Liver (tissue), 9 donors: ENCODE measurements around the gene NKX3-2. TPM values are rescaled to one million over a fixed set of nuclear protein-coding genes. Genes with fewer than 3 reads are reported as not detected.

ENCODE experiments used
- DNase-seq: peaks from one replicate; pipeline ENCODE4 v3.0.0-alpha.2; 2017; ENCODE audit warnings: low spot score
- H3K27ac ChIP-seq, 2 donors: one replicate each; pipeline ENCODE4 v1.7.0; 2013; ENCODE audit warnings: inconsistent platforms in 2 of 2, low read length in 2 of 2, control low read depth in 1 of 2, low read depth in 1 of 2, mild to moderate bottlenecking in 1 of 2
- H3K27me3 ChIP-seq, 4 donors: one replicate each; pipeline versions ENCODE4 v1.6.1 to v1.7.0; 2013; ENCODE audit warnings: low read length in 3 of 4, inconsistent platforms in 1 of 4, mild to moderate bottlenecking in 1 of 4, moderate library complexity in 1 of 4; ENCODE audit not compliant: control insufficient read depth in 4 of 4, insufficient read depth in 4 of 4
- H3K36me3 ChIP-seq, 4 donors: one replicate each; pipeline versions ENCODE4 v1.6.1 to v1.7.0; 2013; ENCODE audit warnings: low read length in 3 of 4, mild to moderate bottlenecking in 3 of 4, low read depth in 1 of 4, moderate library complexity in 1 of 4; ENCODE audit not compliant: control insufficient read depth in 4 of 4, insufficient read depth in 3 of 4
- H3K4me1 ChIP-seq, 4 donors: one replicate each; pipeline versions ENCODE4 v1.6.1 to v1.7.0; 2013; ENCODE audit warnings: low read length in 3 of 4, mild to moderate bottlenecking in 3 of 4, moderate library complexity in 1 of 4; ENCODE audit not compliant: control insufficient read depth in 4 of 4, insufficient read depth in 4 of 4
- H3K4me3 ChIP-seq, 3 donors: one replicate each; pipeline versions ENCODE4 v1.6.1 to v1.7.0; 2013; ENCODE audit warnings: low read length in 3 of 3, control low read depth in 1 of 3, low read depth in 1 of 3, mild to moderate bottlenecking in 1 of 3
- H3K9ac ChIP-seq, 2 donors: one replicate each; pipeline ENCODE4 v1.7.0; 2013; ENCODE audit warnings: low read length in 2 of 2, mild to moderate bottlenecking in 2 of 2, moderate library complexity in 2 of 2, control low read depth in 1 of 2, low read depth in 1 of 2
- H3K9me3 ChIP-seq, 4 donors: one replicate each; pipeline versions ENCODE4 v1.6.1 to v1.7.0; 2013; ENCODE audit warnings: low read length in 3 of 4; ENCODE audit not compliant: control insufficient read depth in 4 of 4
- EGR1 ChIP-seq, 2 donors: IDR thresholded peaks; 2 replicates each; pipeline ENCODE4 v1.6.1; 2016 to 2018; ENCODE audit warnings: antibody characterized with exemption in 2 of 2, low read depth in 2 of 2
- FOXA1 ChIP-seq: IDR thresholded peaks from 2 replicates; pipeline ENCODE4 v1.6.1; 2016; ENCODE audit warnings: antibody characterized with exemption
- FOXA2 ChIP-seq: IDR thresholded peaks from 2 replicates; pipeline ENCODE4 v1.6.1; 2016; ENCODE audit warnings: antibody characterized with exemption
- GABPA ChIP-seq, 2 donors: IDR thresholded peaks in 1 of 2; conservative IDR thresholded peaks in 1 of 2; 2 replicates each; pipeline ENCODE4 v1.6.1; 2016; ENCODE audit warnings: antibody characterized with exemption in 2 of 2, mild to moderate bottlenecking in 1 of 2, moderate library complexity in 1 of 2
- HNF4A ChIP-seq, 2 donors: conservative IDR thresholded peaks; 2 replicates each; pipeline ENCODE4 v1.6.1; 2016; ENCODE audit warnings: antibody characterized with exemption in 2 of 2, mild to moderate bottlenecking in 2 of 2
- HNF4G ChIP-seq: IDR thresholded peaks from 2 replicates; pipeline ENCODE4 v1.6.1; 2016; ENCODE audit warnings: antibody characterized with exemption
- JUND ChIP-seq, 2 donors: IDR thresholded peaks; 2 replicates each; pipeline ENCODE4 v1.6.1; 2016; ENCODE audit warnings: antibody characterized with exemption in 2 of 2
- NR2F2 ChIP-seq: IDR thresholded peaks from 2 replicates; pipeline ENCODE4 v1.6.1; 2016; ENCODE audit warnings: antibody characterized with exemption
- RAD21 ChIP-seq, 2 donors: IDR thresholded peaks; 2 replicates each; pipeline ENCODE4 v1.6.1; 2016; ENCODE audit warnings: antibody characterized with exemption in 2 of 2, mild to moderate bottlenecking in 2 of 2
- RXRA ChIP-seq, 2 donors: IDR thresholded peaks; 2 replicates each; pipeline ENCODE4 v1.6.1; 2017 to 2018; ENCODE audit warnings: antibody characterized with exemption in 2 of 2, mild to moderate bottlenecking in 1 of 2
- SP1 ChIP-seq: IDR thresholded peaks from 2 replicates; pipeline ENCODE4 v1.6.1; 2018; ENCODE audit warnings: antibody characterized with exemption, mild to moderate bottlenecking
- TAF1 ChIP-seq: conservative IDR thresholded peaks from 2 replicates; pipeline ENCODE4 v1.6.1; 2016; ENCODE audit warnings: antibody characterized with exemption, mild to moderate bottlenecking
- YY1 ChIP-seq: IDR thresholded peaks from 2 replicates; pipeline ENCODE4 v1.6.1; 2016; ENCODE audit warnings: antibody characterized with exemption, mild to moderate bottlenecking
- WGBS: extraction: QIAGEN DNeasy Blood & Tissue Kit; methylation state at CpG from one replicate; pipeline ENCODE4 v1.1.7; 2013; 5-methylcytosine and 5-hydroxymethylcytosine counted together
- polyA plus RNA-seq, 2 donors: library from polyadenylated mRNA; stranded (reverse) in 1 of 2; unstranded in 1 of 2; fragments of 200-250 nt in 1 of 2; fragments of >200 nt in 1 of 2; fragmentation: Nextera tagmentation in 1 of 2; extraction: Ambion mirVana in 1 of 2; gene quantifications; one replicate each; pipeline versions ENCODE4 v1.2.1 to v1.2.3, GENCODE V29; 2013 to 2015
- total RNA-seq, 2 donors: library from RNA; depleted of rRNA; stranded (reverse); fragments of >200 nt; gene quantifications; one replicate each; pipeline ENCODE4 v1.2.3, GENCODE V29; 2014
- TF ChIP-seq, protein P1 (sequence below): fragments of 150-350 bp; IDR thresholded peaks from 2 replicates; pipeline ENCODE4 v1.5.1; 2017; ENCODE audit warnings: improper control_type of control experiment, low read depth, low read length; ENCODE audit not compliant: missing input control
- TF ChIP-seq, protein P2 (sequence below): IDR thresholded peaks from 2 replicates; pipeline ENCODE4 v1.6.1; 2016; ENCODE audit warnings: antibody characterized with exemption, mild to moderate bottlenecking
- TF ChIP-seq, protein P3 (sequence below): IDR thresholded peaks from 2 replicates; pipeline ENCODE4 v1.6.1; 2016; ENCODE audit warnings: antibody characterized with exemption
- TF ChIP-seq, protein P4 (sequence below): IDR thresholded peaks from 2 replicates; pipeline ENCODE4 v1.6.1; 2016; ENCODE audit warnings: antibody characterized with exemption
- TF ChIP-seq, protein P5 (sequence below): IDR thresholded peaks from 2 replicates; pipeline ENCODE4 v1.6.1; 2016; ENCODE audit warnings: antibody characterized with exemption
- donor health status: healthy.
- donor health status: healthy.
- donor health status: healthy.
- donor health status: healthy.
- donor health status: healthy.

The NKX3-2 gene
- total and polyA plus RNA-seq, 4 donors: not detected

DNA sequence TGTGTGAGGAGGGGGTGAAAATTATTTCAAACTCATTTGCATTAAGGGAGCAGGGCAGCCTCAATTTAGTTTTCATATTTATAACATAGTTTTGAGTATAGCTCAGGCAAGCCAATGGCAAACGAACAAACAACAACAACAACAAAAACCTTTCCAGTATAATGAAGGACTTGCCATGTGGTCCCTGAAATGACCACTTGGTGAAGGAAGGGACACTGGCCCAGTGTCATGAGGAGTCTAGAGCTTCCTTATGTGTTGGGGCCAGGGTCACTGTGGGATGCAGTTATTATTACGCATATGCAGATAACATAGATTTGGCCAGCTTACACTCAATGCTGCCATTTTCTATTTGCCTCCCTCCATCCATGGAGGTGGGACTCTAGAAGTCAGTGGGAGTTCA, 23.3 kb downstream of the NKX3-2 start:
- H3K4me1 ChIP-seq: peaks cover 0 to 13% (median 2%) of the 10 kb centered on the region in 4 donors
- H3K4me3 ChIP-seq: no peak overlapping the region
- 46% methylated on average over 2 of the region's 2 CpGs for WGBS

More for the DNA sequence above, 23.3 kb downstream of the NKX3-2 start:
- peaks cover 11 to 16% (median 11%) of the 10 kb centered on the region in 4 donors for H3K9me3 ChIP-seq
- DNase-seq: no peak
- H3K36me3 ChIP-seq: peaks cover 0 to 2% (median 0%) of the 10 kb centered on the region in 4 donors
- TF ChIP-seq GABPA (IDR thresholded peaks at IDR 0.05 in 1 of 2, conservative IDR thresholded peaks at IDR 0.05 in 1 of 2) (no peak), RXRA (IDR thresholded peaks at IDR 0.05) (no peak), FOXA2 (no peak), FOXA1 (no peak), SP1 (no peak), TAF1 (no peak), YY1 (no peak), HNF4A (conservative IDR thresholded peaks at IDR 0.05) (no peak), EGR1 (IDR thresholded peaks at IDR 0.05; ENCODE audit: low read depth in 2 of 2) (no peak), JUND (IDR thresholded peaks at IDR 0.05) (no peak), RAD21 (IDR thresholded peaks at IDR 0.05) (no peak), HNF4G (no peak), NR2F2 (no peak)
- TF ChIP-seq, protein P1, sequence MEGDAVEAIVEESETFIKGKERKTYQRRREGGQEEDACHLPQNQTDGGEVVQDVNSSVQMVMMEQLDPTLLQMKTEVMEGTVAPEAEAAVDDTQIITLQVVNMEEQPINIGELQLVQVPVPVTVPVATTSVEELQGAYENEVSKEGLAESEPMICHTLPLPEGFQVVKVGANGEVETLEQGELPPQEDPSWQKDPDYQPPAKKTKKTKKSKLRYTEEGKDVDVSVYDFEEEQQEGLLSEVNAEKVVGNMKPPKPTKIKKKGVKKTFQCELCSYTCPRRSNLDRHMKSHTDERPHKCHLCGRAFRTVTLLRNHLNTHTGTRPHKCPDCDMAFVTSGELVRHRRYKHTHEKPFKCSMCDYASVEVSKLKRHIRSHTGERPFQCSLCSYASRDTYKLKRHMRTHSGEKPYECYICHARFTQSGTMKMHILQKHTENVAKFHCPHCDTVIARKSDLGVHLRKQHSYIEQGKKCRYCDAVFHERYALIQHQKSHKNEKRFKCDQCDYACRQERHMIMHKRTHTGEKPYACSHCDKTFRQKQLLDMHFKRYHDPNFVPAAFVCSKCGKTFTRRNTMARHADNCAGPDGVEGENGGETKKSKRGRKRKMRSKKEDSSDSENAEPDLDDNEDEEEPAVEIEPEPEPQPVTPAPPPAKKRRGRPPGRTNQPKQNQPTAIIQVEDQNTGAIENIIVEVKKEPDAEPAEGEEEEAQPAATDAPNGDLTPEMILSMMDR: no peak
- TF ChIP-seq, protein P2, sequence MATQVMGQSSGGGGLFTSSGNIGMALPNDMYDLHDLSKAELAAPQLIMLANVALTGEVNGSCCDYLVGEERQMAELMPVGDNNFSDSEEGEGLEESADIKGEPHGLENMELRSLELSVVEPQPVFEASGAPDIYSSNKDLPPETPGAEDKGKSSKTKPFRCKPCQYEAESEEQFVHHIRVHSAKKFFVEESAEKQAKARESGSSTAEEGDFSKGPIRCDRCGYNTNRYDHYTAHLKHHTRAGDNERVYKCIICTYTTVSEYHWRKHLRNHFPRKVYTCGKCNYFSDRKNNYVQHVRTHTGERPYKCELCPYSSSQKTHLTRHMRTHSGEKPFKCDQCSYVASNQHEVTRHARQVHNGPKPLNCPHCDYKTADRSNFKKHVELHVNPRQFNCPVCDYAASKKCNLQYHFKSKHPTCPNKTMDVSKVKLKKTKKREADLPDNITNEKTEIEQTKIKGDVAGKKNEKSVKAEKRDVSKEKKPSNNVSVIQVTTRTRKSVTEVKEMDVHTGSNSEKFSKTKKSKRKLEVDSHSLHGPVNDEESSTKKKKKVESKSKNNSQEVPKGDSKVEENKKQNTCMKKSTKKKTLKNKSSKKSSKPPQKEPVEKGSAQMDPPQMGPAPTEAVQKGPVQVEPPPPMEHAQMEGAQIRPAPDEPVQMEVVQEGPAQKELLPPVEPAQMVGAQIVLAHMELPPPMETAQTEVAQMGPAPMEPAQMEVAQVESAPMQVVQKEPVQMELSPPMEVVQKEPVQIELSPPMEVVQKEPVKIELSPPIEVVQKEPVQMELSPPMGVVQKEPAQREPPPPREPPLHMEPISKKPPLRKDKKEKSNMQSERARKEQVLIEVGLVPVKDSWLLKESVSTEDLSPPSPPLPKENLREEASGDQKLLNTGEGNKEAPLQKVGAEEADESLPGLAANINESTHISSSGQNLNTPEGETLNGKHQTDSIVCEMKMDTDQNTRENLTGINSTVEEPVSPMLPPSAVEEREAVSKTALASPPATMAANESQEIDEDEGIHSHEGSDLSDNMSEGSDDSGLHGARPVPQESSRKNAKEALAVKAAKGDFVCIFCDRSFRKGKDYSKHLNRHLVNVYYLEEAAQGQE: no peak
- TF ChIP-seq, protein P3, sequence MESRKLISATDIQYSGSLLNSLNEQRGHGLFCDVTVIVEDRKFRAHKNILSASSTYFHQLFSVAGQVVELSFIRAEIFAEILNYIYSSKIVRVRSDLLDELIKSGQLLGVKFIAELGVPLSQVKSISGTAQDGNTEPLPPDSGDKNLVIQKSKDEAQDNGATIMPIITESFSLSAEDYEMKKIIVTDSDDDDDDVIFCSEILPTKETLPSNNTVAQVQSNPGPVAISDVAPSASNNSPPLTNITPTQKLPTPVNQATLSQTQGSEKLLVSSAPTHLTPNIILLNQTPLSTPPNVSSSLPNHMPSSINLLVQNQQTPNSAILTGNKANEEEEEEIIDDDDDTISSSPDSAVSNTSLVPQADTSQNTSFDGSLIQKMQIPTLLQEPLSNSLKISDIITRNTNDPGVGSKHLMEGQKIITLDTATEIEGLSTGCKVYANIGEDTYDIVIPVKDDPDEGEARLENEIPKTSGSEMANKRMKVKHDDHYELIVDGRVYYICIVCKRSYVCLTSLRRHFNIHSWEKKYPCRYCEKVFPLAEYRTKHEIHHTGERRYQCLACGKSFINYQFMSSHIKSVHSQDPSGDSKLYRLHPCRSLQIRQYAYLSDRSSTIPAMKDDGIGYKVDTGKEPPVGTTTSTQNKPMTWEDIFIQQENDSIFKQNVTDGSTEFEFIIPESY: no peak
- TF ChIP-seq, protein P4, sequence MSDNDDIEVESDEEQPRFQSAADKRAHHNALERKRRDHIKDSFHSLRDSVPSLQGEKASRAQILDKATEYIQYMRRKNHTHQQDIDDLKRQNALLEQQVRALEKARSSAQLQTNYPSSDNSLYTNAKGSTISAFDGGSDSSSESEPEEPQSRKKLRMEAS: no peak
- TF ChIP-seq, protein P5, sequence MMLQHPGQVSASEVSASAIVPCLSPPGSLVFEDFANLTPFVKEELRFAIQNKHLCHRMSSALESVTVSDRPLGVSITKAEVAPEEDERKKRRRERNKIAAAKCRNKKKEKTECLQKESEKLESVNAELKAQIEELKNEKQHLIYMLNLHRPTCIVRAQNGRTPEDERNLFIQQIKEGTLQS: no peak
- H3K27me3 ChIP-seq: peaks cover 0 to 33% (median 11%) of the 10 kb centered on the region in 4 donors
- no peak overlapping the region for H3K9ac ChIP-seq
- no peak overlapping the region for H3K27ac ChIP-seq
